ENCODE measurements around the gene IRX5.

Gene IRX5

GRCh38 chr16:54932021-54932660, 1.5 kb downstream of the IRX5 start (continued):
- TF ChIP-seq, protein P1, sequence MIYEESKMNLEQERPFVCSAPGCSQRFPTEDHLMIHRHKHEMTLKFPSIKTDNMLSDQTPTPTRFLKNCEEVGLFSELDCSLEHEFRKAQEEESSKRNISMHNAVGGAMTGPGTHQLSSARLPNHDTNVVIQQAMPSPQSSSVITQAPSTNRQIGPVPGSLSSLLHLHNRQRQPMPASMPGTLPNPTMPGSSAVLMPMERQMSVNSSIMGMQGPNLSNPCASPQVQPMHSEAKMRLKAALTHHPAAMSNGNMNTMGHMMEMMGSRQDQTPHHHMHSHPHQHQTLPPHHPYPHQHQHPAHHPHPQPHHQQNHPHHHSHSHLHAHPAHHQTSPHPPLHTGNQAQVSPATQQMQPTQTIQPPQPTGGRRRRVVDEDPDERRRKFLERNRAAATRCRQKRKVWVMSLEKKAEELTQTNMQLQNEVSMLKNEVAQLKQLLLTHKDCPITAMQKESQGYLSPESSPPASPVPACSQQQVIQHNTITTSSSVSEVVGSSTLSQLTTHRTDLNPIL (CRISPR knock-in tag; IDR thresholded peaks at IDR 0.05; ENCODE audit: low read depth) = no peak
- TF ChIP-seq CSDC2 (CRISPR knock-in tag; IDR thresholded peaks at IDR 0.05) (no peak), SNAI2 (CRISPR knock-in tag; IDR thresholded peaks at IDR 0.05) (no peak)

DNA sequence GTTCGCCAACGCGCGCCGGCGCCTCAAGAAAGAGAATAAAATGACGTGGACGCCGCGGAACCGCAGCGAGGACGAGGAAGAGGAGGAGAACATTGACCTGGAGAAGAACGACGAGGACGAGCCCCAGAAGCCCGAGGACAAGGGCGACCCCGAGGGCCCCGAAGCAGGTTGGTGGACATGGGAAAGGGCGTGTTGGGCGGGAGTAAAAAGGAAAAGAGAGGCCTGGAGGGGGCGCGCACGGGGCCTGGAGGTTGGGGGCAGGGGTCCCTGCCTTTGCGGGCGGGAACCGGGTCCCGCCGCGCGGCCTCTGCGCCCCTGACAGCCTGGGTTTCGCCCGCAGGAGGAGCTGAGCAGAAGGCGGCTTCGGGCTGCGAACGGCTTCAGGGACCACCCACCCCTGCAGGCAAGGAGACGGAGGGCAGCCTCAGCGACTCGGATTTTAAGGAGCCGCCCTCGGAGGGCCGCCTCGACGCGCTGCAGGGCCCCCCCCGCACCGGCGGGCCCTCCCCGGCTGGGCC, 2.1 kb downstream of the IRX5 start:
- ATAC-seq = no peak
- TF ChIP-seq ZFP30 (CRISPR knock-in tag; IDR thresholded peaks at IDR 0.05) = no peak
- TF ChIP-seq ZNF565 (CRISPR knock-in tag; conservative IDR thresholded peaks at IDR 0.05; ENCODE audit: low read depth) = no peak

DNA sequence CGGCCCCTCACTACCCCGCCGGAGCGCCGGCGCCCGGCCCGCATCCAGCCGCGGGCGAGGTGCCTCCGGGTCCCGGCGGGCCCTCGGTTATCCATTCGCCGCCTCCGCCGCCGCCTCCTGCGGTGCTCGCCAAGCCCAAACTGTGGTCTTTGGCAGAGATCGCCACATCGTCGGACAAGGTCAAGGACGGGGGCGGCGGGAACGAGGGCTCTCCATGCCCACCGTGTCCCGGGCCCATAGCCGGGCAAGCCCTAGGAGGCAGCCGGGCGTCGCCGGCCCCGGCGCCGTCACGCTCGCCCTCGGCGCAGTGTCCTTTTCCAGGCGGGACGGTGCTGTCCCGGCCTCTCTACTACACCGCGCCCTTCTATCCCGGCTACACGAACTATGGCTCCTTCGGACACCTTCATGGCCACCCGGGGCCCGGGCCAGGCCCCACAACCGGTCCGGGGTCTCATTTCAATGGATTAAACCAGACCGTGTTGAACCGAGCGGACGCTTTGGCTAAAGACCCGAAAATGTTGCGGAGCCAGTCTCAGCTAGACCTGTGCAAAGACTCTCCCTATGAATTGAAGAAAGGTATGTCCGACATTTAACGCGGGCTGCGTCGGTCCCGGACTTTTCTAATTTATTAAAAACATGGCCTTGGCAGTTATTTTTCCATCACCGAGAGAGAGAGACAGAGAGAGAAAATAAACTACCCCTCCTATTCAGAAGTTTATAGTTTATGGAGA, 2.8 kb downstream of the IRX5 start:
- no peak for ATAC-seq
- TF ChIP-seq ZNF70 (CRISPR knock-in tag; IDR thresholded peaks at IDR 0.05) (no peak), RARB (CRISPR knock-in tag; IDR thresholded peaks at IDR 0.05) (no peak), ZFP30 (CRISPR knock-in tag; IDR thresholded peaks at IDR 0.05) (no peak), ARNTL (CRISPR knock-in tag; IDR thresholded peaks at IDR 0.05; ENCODE audit: borderline replicate concordance, low read depth) (no peak), PATZ1 (CRISPR knock-in tag; IDR thresholded peaks at IDR 0.05; ENCODE audit: borderline replicate concordance) (no peak), BACH2 (CRISPR knock-in tag; IDR thresholded peaks at IDR 0.05; ENCODE audit: borderline replicate concordance) (no peak), TOX (CRISPR knock-in tag; IDR thresholded peaks at IDR 0.05; ENCODE audit: borderline replicate concordance) (no peak), TSHZ2 (CRISPR knock-in tag; IDR thresholded peaks at IDR 0.05) (no peak), ZFP3 (CRISPR knock-in tag; IDR thresholded peaks at IDR 0.05) (no peak), ISL1 (CRISPR knock-in tag; IDR thresholded peaks at IDR 0.05) (no peak), CSDC2 (CRISPR knock-in tag; IDR thresholded peaks at IDR 0.05) (no peak), ESRRG (CRISPR knock-in tag; IDR thresholded peaks at IDR 0.05) (no peak), SNAI2 (CRISPR knock-in tag; IDR thresholded peaks at IDR 0.05) (no peak), PPARA (CRISPR knock-in tag; IDR thresholded peaks at IDR 0.05; ENCODE audit: borderline replicate concordance) (no peak), ZNF8 (CRISPR knock-in tag; IDR thresholded peaks at IDR 0.05) (no peak), OSR1 (CRISPR knock-in tag; IDR thresholded peaks at IDR 0.05) (no peak)
- TF ChIP-seq, protein P2, sequence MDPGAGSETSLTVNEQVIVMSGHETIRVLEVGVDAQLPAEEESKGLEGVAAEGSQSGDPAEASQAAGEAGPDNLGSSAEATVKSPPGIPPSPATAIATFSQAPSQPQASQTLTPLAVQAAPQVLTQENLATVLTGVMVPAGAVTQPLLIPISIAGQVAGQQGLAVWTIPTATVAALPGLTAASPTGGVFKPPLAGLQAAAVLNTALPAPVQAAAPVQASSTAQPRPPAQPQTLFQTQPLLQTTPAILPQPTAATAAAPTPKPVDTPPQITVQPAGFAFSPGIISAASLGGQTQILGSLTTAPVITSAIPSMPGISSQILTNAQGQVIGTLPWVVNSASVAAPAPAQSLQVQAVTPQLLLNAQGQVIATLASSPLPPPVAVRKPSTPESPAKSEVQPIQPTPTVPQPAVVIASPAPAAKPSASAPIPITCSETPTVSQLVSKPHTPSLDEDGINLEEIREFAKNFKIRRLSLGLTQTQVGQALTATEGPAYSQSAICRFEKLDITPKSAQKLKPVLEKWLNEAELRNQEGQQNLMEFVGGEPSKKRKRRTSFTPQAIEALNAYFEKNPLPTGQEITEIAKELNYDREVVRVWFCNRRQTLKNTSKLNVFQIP (CRISPR knock-in tag; IDR thresholded peaks at IDR 0.05; ENCODE audit: borderline replicate concordance, low read depth) = no peak
- TF ChIP-seq, protein P3, sequence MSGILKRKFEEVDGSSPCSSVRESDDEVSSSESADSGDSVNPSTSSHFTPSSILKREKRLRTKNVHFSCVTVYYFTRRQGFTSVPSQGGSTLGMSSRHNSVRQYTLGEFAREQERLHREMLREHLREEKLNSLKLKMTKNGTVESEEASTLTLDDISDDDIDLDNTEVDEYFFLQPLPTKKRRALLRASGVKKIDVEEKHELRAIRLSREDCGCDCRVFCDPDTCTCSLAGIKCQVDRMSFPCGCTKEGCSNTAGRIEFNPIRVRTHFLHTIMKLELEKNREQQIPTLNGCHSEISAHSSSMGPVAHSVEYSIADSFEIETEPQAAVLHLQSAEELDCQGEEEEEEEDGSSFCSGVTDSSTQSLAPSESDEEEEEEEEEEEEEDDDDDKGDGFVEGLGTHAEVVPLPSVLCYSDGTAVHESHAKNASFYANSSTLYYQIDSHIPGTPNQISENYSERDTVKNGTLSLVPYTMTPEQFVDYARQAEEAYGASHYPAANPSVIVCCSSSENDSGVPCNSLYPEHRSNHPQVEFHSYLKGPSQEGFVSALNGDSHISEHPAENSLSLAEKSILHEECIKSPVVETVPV (CRISPR knock-in tag; IDR thresholded peaks at IDR 0.05) = no peak
- TF ChIP-seq, protein P1 (CRISPR knock-in tag; IDR thresholded peaks at IDR 0.05; ENCODE audit: low read depth) = no peak
